Islet of Langerhans (tissue), 1 donor: ENCODE data around the gene JAG1.

Source experiments
- FAIRE-seq: peaks from one replicate; lab custom pipeline; 2011; peaks lifted over from hg19 to GRCh38; lab: Jason Lieb, UNC

Gene JAG1

GRCh38 chr20:10667560-10668167, 6.1 kb downstream of the JAG1 start:
- FAIRE-seq: no peak

- FAIRE-seq: no peak
Measured at GRCh38 chr20:10667077-10667401, 6.8 kb downstream of the JAG1 start.

GRCh38 chr20:10666221-10667076, 7.3 kb downstream of the JAG1 start:
- no peak for FAIRE-seq

GRCh38 chr20:10665791-10666190, 8.0 kb downstream of the JAG1 start:
- FAIRE-seq: no peak

- FAIRE-seq: no peak
Measured at GRCh38 chr20:10665027-10665561, 8.7 kb downstream of the JAG1 start.

GRCh38 chr20:10663756-10664155, 10.0 kb downstream of the JAG1 start:
- no peak for FAIRE-seq

GRCh38 chr20:10662661-10663458, 10.9 kb downstream of the JAG1 start:
- no peak for FAIRE-seq

GRCh38 chr20:10662151-10662550, 11.6 kb downstream of the JAG1 start:
- no peak for FAIRE-seq

- FAIRE-seq: no peak
Measured at GRCh38 chr20:10661261-10661660, 12.5 kb downstream of the JAG1 start.

GRCh38 chr20:10660661-10661060, 13.1 kb downstream of the JAG1 start:
- FAIRE-seq: no peak

GRCh38 chr20:10659651-10660601, 13.9 kb downstream of the JAG1 start:
- FAIRE-seq: no peak

GRCh38 chr20:10658876-10659632, 14.7 kb downstream of the JAG1 start:
- FAIRE-seq: no peak

GRCh38 chr20:10658051-10658823, 15.6 kb downstream of the JAG1 start:
- no peak for FAIRE-seq

- FAIRE-seq: no peak
Measured at GRCh38 chr20:10657453-10657852, 16.3 kb downstream of the JAG1 start.

- no peak for FAIRE-seq
Measured at GRCh38 chr20:10655720-10656669, 17.8 kb downstream of the JAG1 start.

- no peak for FAIRE-seq
Measured at GRCh38 chr20:10654630-10655029, 19.2 kb downstream of the JAG1 start.

- FAIRE-seq: no peak
Measured at GRCh38 chr20:10654250-10654610, 19.6 kb downstream of the JAG1 start.

- no peak for FAIRE-seq
Measured at GRCh38 chr20:10653599-10654249, 20.1 kb downstream of the JAG1 start.
